HepG2 (cell line): Measurements from ENCODE around the gene SLC25A18. TPM values are rescaled to one million over a fixed set of nuclear protein-coding genes. Genes with fewer than 3 reads are reported as not detected.

ENCODE experiments used
- ATAC-seq: fragments of 200-7000 bp; cut with Tn5 transposase; 3 replicates; pipeline ENCODE4 v1.9.1; 2020; ENCODE audit warnings: mild to moderate bottlenecking, moderate library complexity
- BruUV-seq: library from RNA; stranded (reverse); fragments of 400-500 nt; replicated peaks from 2 replicates; lab custom pipeline; 2021; lab: Mats Ljungman, UMichigan
- CTCF ChIA-PET: fragments of 300-600 bp; formaldehyde crosslinking; extraction: SDS; loops from one replicate; lab custom pipeline; 2021; ENCODE audit warnings: low total read pairs, inconsistent platforms, low intra/inter-chr PET ratio; lab: Yijun Ruan, JAX
- POLR2A ChIA-PET: fragments of 350-600 bp; sonication (Branson Sonifier 250); formaldehyde crosslinking; loops from one replicate; lab custom pipeline; 2020; ENCODE audit warnings: antibody characterized with exemption, inconsistent platforms; lab: Yijun Ruan, JAX
- DNase-seq: peaks from one replicate; pipeline ENCODE4 v3.0.0-alpha.2; 2015; ENCODE audit warnings: low spot score
- FAIRE-seq: peaks from 3 replicates; lab custom pipeline; 2011; peaks lifted over from hg19 to GRCh38; lab: Jason Lieb, UNC
- H2AFZ ChIP-seq: one replicate; pipeline ENCODE4 v1.6.1; 2011; ENCODE audit warnings: low read length, inconsistent platforms
- H3K27ac ChIP-seq: fragments of 300-600 bp; 3 replicates; pipeline ENCODE4 v1.8.0; 2011; ENCODE audit warnings: mixed run types, mild to moderate bottlenecking, mixed read lengths, low read length, inconsistent platforms; ENCODE audit not compliant: insufficient read depth; ENCODE audit errors: extremely low read length
- H3K27me3 ChIP-seq, 2 experiments: fragments of 200-600 bp in 1 of 2; 2 replicates in 1 of 2; 3 replicates in 1 of 2; pipeline versions ENCODE4 v1.6.0 to v1.8.0; 2011; ENCODE audit warnings: low read length in 2 of 2, mild to moderate bottlenecking in 2 of 2, moderate library complexity in 2 of 2, inconsistent platforms in 1 of 2; ENCODE audit not compliant: insufficient read depth in 2 of 2, control insufficient read depth in 1 of 2
- H3K36me3 ChIP-seq, 2 experiments: fragments of 200-600 bp in 1 of 2; replicated peaks in 1 of 2; 2 replicates in 1 of 2; 3 replicates in 1 of 2; pipeline versions ENCODE4 v1.5.1 to v1.8.0; 2011; ENCODE audit warnings: low read length in 2 of 2, inconsistent platforms in 1 of 2; ENCODE audit not compliant: insufficient read depth in 2 of 2, control insufficient read depth in 1 of 2
- H3K4me1 ChIP-seq: 2 replicates; pipeline ENCODE4 v1.5.1; 2012; ENCODE audit warnings: low read length, inconsistent platforms; ENCODE audit not compliant: insufficient read depth
- H3K4me2 ChIP-seq: 2 replicates; pipeline ENCODE4 v1.6.0; 2011; ENCODE audit warnings: low read depth, low read length, inconsistent platforms
- H3K4me3 ChIP-seq, 3 experiments: fragments of 200-600 bp in 1 of 3; sonication (generic), shearing (Covaris generic) in 1 of 3; replicated peaks in 1 of 3; 2 replicates each; pipeline ENCODE4 v1.5.1; 2011 to 2016; ENCODE audit warnings: low read length in 3 of 3, inconsistent platforms in 2 of 3, low read depth in 2 of 3, mild to moderate bottlenecking in 2 of 3, control low read depth in 1 of 3, mixed read lengths in 1 of 3; ENCODE audit not compliant: insufficient read depth in 1 of 3
- H3K79me2 ChIP-seq: one replicate; pipeline ENCODE4 v1.6.1; 2011; ENCODE audit warnings: low read length, inconsistent platforms; ENCODE audit not compliant: insufficient read depth
- H3K9ac ChIP-seq: 2 replicates; pipeline ENCODE4 v1.6.0; 2011; ENCODE audit warnings: mild to moderate bottlenecking, low read depth, low read length, inconsistent platforms; ENCODE audit not compliant: insufficient read depth
- H3K9me3 ChIP-seq: 2 replicates; pipeline ENCODE4 v1.5.1; 2012; ENCODE audit warnings: mild to moderate bottlenecking, low read length
- H4K20me1 ChIP-seq: 2 replicates; pipeline ENCODE4 v1.6.0; 2011; ENCODE audit warnings: inconsistent platforms, mild to moderate bottlenecking, low read length, moderate library complexity; ENCODE audit not compliant: insufficient read depth
- KAT7 ChIP-seq: IDR thresholded peaks from 2 replicates; pipeline ENCODE4 v1.6.1; 2018; ENCODE audit warnings: borderline replicate concordance, missing compliant biosample characterization
- LCORL ChIP-seq, 2 experiments: fragments of 450-650 bp in 1 of 2; sonication (generic) in 1 of 2; formaldehyde crosslinking in 1 of 2; IDR thresholded peaks; 2 replicates each; pipeline versions ENCODE4 v1.5.0 to v1.6.1; 2017 to 2020; ENCODE audit warnings: antibody characterized with exemption in 1 of 2, missing genetic modification reagents in 1 of 2
- PAWR ChIP-seq: sonication (generic); formaldehyde crosslinking; IDR thresholded peaks from 2 replicates; pipeline ENCODE4 v1.4.0; 2020; ENCODE audit warnings: missing genetic modification reagents, mild to moderate bottlenecking, borderline replicate concordance
- RNF2 ChIP-seq: fragments of 450-650 bp; conservative IDR thresholded peaks from 2 replicates; pipeline ENCODE4 v1.6.1; 2016; ENCODE audit warnings: low read depth
- SRF ChIP-seq: IDR thresholded peaks from 2 replicates; pipeline ENCODE4 v1.6.1; 2011; ENCODE audit warnings: mild to moderate bottlenecking, low read depth, low read length, moderate library complexity
- ZNF510 ChIP-seq: sonication (generic); formaldehyde crosslinking; IDR thresholded peaks from 2 replicates; pipeline ENCODE4 v1.4.0; 2020; ENCODE audit warnings: low read depth, mild to moderate bottlenecking, missing genetic modification reagents
- WGBS: methylation state at CpG from one replicate; pipeline ENCODE4 v1.1.6; 2017; ENCODE audit warnings: low lambda C conversion rate; 5-methylcytosine and 5-hydroxymethylcytosine counted together
- in situ Hi-C: cut with HindIII; loops from 2 replicates; pipeline ENCODE4 v1.10.0; 2017; ENCODE audit warnings: low pct_unique_long_range_greater_than_20kb; ENCODE audit not compliant: extremely low pct_ligation_motif_present
- intact Hi-C: fragments of 100-400 bp; cut with micrococcal nuclease; formaldehyde crosslinking; loops from one replicate; pipeline ENCODE4 v1.10.0; 2022; ENCODE audit not compliant: unreplicated experiment
- polyA plus RNA-seq, 8 experiments: library from polyadenylated mRNA; depleted of rRNA in 3 of 8; stranded (reverse) in 7 of 8; unstranded in 1 of 8; fragments of >200 nt; fragmentation: Illumina TruSeq in 4 of 8; extraction: Trizol in 4 of 8; gene quantifications; 2 replicates each; pipeline versions ENCODE4 v1.2.1 to v1.2.3, GENCODE V29; 2011 to 2016; ENCODE audit warnings: low read depth in 4 of 8, missing spikeins in 1 of 8, mixed read lengths in 1 of 8; ENCODE audit not compliant: insufficient read depth in 1 of 8
- total RNA-seq, 5 experiments: library from RNA; depleted of rRNA; stranded (reverse); fragments of >200 nt; fragmentation: Illumina TruSeq; extraction: Trizol; gene quantifications; 2 replicates each; pipeline ENCODE4 v1.2.3, GENCODE V29; 2016; ENCODE audit warnings: low read depth in 1 of 5
- TF ChIP-seq, protein P1 (sequence below): sonication (generic); formaldehyde crosslinking; conservative IDR thresholded peaks from 2 replicates; pipeline ENCODE4 v1.8.1; 2023; ENCODE audit warnings: missing genetic modification reagents

The SLC25A18 gene
- total and polyA plus RNA-seq, 2 of the 13 experiments (the other 11 are each of a cell fraction or from before 2014, with no cell fraction given), result 0.28 to 0.75 TPM

DNA sequence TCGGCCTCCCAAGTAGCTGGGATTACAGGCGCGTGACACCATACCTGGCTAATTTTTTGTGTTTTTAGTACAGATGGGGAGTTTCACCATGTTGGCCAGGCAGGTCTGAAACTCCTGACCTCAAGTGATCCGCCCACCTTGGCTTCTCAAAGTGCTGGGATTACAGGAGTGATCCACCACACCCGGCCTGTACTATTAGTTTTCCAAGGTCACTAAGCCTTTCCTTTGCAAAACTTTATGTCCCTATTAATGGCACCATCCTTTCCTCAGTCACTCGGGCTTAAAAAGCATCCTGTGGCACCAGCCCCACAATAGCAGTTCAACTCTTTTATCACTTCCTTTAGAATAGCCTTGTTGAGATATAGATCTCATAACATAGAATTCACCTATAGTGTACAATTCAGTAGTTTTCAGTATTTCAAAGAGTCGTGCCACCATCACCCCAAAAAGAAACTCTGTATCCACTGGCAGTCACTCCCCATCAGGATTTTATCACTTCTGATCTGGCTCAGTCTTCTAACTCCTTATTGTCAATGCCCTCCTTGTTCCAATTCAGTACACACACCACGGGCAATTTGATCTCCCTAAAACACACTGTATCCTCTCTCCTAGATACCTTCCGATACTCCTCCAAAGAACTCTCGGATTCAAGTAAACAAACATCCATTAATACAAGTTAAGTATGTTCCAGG, 74.3 kb downstream of the SLC25A18 start:
- ChIA-PET POLR2A (no interaction called here), CTCF (no interaction called here)
- Histone ChIP-seq H4K20me1 (no peaks in the 10 kb centered on the region), H3K9ac (peak overlapping the region; percentile 100), H3K27ac (peak overlapping the region; percentile 99), H2AFZ (no peak overlapping the region), H3K4me3 (peak overlapping the region; percentile 65 to 95 (median 95)), H3K79me2 (peaks cover 16% of the 10 kb centered on the region), H3K36me3 (peaks cover 0 to 3% of the 10 kb centered on the region in 2 experiments; a peak in 1 of 5 replicates), H3K4me1 (peaks cover 36% of the 10 kb centered on the region), H3K4me2 (peak overlapping the region; percentile 73), H3K27me3 (no peaks in the 10 kb centered on the region; a peak in 1 of 5 replicates), H3K9me3 (no peaks in the 10 kb centered on the region)
- in situ Hi-C loops, result no loop called here
- intact Hi-C loops, result loop anchor here (5.0 kb wide), 1 partner anchor 80 kb away; no protein-coding TSS in a partner anchor
- ATAC-seq (peak; percentile 1; the same call in 2 of the 3 replicates), FAIRE-seq (no peak), DNase-seq (no peak)
- no TSS peak for BruUV-seq
- WGBS, result 12% methylated on average over 10 of the region's 10 CpGs
- TF ChIP-seq ZNF510 (CRISPR knock-in tag) (0 out of 2 replicates have a peak, but pooled peaks have one; percentile 2), LCORL (IDR thresholded peaks at IDR 0.05) (no peak), LCORL (CRISPR knock-in tag; IDR thresholded peaks at IDR 0.05) (peak; percentile 39; the same call in 1 of the 2 replicates), PAWR (CRISPR knock-in tag) (no peak), SRF (no peak), KAT7 (0 out of 2 replicates have a peak, but pooled peaks have one; percentile 11), RNF2 (no peak)
- TF ChIP-seq, protein P1, sequence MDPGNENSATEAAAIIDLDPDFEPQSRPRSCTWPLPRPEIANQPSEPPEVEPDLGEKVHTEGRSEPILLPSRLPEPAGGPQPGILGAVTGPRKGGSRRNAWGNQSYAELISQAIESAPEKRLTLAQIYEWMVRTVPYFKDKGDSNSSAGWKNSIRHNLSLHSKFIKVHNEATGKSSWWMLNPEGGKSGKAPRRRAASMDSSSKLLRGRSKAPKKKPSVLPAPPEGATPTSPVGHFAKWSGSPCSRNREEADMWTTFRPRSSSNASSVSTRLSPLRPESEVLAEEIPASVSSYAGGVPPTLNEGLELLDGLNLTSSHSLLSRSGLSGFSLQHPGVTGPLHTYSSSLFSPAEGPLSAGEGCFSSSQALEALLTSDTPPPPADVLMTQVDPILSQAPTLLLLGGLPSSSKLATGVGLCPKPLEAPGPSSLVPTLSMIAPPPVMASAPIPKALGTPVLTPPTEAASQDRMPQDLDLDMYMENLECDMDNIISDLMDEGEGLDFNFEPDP (CRISPR knock-in tag), result 0 out of 2 replicates have a peak, but pooled peaks have one; percentile 13
